HG03066 (cell line): ENCODE data around the gene TEC.
"Not testable (repeated sequence)": the region's sequence is repeated elsewhere in the genome, so short reads cannot be mapped to it uniquely, and the experiment has no call there.

Experiments
- ATAC-seq: cut with Tn5 transposase; IDR thresholded peaks from one replicate; pipeline ENCODE4 v1.9.1; 2021; ENCODE audit warnings: low read depth; ENCODE audit not compliant: unreplicated experiment

TEC gene

GRCh38 chr4:48173056-48173991 is 96.3 kb downstream of the TEC start:
- ATAC-seq: no peak

GRCh38 chr4:48172651-48173050 is 97.0 kb downstream of the TEC start:
- ATAC-seq: no peak

- no peak for ATAC-seq
Observed at GRCh38 chr4:48169636-48170035, 100.0 kb downstream of the TEC start.

- ATAC-seq: no peak
Observed at GRCh38 chr4:48167538-48168263, 101.9 kb downstream of the TEC start.

DNA sequence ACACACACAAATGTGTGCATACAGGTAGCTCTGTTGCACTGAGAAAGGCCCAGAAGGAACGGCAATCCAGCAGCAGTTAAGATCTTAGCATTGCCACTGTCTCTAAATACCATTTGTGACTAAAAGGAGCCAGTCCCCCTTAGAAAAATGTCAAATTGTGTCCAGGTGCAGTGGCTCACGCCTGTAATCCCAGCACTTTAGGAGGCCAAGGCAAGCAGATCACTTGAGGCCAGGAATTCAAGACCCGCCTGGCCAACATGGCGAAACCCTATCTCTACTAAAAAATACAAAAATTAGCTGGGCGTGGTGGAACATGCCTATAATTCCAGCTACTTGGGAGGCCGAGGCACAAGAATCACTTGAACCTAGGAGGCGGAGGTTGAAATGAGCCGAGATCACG is 105.1 kb downstream of the TEC start:
- not testable (repeated sequence) for ATAC-seq

DNA sequence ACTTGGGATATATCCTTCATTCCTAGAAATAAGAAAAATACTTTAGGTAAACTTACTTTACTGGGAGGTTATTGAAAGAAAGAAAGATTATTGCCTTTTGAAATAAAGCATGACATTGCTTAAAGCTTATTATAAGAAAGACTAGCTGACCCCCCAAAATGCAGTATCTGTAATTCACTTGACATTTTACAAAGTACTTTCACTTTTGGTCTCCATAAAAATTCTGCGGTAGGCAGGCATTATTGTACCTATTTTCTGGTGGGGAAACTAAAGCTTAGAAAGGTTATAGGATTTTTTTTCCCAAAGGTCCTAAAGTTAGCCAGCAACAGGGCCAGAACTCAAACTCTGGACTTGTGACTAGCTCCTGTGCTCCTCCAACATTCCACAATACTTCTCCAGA is 105.9 kb downstream of the TEC start:
- ATAC-seq: no peak

- ATAC-seq: no peak
Observed at GRCh38 chr4:48162162-48162561, 107.5 kb downstream of the TEC start.

- no peak for ATAC-seq
Observed at GRCh38 chr4:48157271-48157670, 112.4 kb downstream of the TEC start.

DNA sequence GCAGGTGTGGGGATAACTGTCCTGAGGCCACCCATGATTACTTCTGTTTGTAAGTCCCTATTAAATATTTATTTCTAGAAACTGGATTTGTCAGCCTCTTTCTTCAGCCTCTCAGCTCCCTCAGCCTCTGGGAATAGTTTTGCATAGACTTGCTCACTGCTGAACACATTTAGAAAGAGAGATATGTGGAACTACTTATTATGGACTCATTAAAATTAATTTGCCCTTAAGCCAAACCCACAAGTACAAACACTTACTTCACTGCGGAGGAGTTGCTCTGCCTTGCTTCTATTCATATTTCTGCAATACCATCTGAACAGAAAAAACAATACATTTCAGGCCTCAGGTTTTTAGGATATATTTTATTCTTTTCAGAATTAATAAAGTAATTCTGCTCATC is 113.2 kb downstream of the TEC start:
- ATAC-seq: no peak

DNA sequence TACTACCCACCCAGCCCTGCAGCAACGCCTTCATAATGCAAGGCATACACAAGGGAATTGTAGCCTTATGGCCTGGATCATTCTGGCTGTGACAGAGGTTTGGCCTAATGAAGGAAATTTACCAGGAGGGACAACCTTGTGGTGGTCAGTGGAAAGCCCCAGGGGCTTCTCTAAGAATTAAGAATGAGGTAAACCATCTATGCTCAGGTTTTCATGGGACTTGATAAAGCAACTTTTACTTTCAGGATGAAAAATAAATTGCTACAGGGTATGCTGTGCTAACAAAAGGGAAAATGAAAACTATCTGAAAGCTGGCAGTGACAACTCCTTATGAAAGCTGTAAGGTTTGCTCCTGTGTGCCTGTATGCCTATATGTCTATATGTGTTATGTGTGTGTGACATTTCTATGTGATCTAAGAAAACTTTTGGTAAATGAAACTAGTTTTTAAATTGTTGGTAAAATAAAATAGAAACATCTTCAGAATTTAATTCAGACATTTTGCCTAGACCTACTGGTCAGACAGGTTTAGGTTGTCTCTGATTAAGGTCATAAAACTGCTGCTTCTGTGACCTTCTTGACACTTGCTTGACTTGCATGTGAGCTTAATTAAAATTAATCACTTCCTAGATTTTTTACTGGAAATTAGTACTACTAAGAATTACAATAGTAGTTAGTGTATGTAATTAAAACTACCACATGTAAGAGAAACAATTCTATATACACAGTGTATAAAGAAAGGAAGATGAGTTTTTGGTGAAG is 115.7 kb downstream of the TEC start:
- ATAC-seq: no peak

- no peak for ATAC-seq
Observed at GRCh38 chr4:48152259-48152658, 117.4 kb downstream of the TEC start.

GRCh38 chr4:48149827-48150370 is 119.7 kb downstream of the TEC start:
- ATAC-seq: no peak

DNA sequence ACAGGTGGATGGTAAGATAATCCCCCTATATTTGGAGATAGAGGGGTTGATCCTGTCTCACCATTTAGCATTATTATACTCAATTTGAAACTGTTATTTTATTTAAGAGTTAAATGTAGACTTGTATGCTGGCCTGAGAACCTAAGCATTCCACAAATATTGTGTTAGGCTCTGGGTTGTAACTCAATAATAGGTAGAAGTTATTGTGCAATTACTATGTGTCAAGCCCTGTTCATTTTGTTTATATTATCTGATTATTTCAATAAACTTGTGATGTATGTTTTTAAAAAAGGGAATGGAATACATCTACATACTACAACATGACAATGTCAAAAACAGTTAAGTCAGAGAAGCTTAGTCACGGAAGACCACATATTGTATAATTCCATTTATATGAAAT is 122.0 kb downstream of the TEC start:
- ATAC-seq: no peak

GRCh38 chr4:48141048-48141447 is 128.6 kb downstream of the TEC start:
- ATAC-seq: no peak

DNA sequence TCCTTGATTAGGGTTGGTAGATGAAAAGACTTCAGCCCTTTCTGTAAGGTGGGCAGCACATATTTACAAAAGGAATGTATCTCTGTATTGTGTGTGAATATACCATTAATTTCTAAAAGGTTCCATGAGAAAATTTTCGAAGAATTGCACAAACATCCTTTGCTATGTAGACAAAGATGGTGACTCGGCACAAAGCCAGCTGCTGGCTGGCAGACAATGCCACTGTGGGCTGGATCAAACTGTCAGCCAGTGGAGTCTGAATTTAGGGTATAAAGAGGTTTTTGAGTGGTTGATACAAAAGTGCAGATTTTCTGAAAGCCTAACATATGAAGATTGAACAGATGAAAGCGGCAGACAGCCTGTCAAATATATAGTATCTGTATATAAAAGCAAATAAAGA is 129.9 kb downstream of the TEC start:
- no peak for ATAC-seq

DNA sequence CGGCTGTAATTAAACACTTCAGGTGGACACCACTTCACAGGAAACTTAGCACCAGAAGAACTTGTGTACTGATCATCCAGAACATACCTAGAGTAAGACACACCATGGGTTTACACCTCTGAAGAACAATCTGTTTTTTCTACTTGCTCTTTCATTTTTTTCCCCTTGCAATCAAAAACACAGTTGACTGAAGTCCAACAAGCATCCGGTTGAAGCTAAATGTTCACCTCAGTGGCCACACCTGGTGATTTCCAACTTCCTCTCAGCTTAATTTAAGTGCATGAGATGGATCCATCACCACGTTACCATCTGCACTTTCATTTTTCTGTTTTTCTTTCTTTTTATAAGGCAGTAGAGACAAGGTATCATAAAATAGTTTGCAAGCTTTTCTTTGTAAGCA is 130.7 kb downstream of the TEC start:
- peak; percentile 87 for ATAC-seq

DNA sequence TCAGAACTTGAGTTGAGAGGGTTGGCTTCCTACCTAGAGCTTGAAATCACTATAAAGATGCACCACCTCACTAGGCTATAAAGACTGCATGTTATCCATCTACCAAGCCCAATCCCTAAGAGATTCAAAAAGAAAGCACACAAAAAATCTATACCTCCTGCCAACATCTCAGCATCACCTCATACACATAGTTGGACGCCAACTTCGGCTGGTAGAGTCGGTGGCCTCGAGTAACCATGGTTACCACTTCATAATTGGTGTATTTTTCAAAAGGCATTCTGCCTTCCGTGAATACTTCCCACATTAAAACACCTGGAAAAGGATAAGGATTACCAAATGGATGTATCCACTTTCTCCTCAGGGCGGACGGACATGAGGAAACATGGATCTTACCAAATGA is 131.1 kb downstream of the TEC start:
- no peak for ATAC-seq

DNA sequence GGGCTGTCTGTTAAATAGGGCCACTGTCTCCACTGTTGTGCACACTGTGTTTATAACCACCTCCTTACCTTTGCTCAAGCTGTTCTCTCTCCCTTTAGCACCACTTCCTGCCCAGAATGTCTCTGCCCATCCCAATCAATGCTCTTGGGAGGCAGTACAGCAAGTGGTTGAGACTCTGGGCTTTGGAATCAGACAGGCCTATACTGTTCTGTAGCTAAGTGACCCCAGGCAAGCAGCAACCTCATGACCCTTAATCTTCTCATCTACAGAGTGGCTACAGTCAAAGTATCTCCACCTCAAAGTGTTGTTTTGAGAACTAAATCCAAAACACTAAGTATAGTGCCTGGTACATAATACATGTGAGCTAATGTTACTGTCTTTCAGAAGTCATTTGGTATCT is 131.8 kb downstream of the TEC start:
- ATAC-seq: no peak

GRCh38 chr4:48134081-48134480 is 135.6 kb downstream of the TEC start, which contains the start of gene TXK:
Gene TXK, minus strand, starts transcription at chr4:48134250. Its CDS starts 80 bp downstream, at chr4:48134170.
- no peak for ATAC-seq

DNA sequence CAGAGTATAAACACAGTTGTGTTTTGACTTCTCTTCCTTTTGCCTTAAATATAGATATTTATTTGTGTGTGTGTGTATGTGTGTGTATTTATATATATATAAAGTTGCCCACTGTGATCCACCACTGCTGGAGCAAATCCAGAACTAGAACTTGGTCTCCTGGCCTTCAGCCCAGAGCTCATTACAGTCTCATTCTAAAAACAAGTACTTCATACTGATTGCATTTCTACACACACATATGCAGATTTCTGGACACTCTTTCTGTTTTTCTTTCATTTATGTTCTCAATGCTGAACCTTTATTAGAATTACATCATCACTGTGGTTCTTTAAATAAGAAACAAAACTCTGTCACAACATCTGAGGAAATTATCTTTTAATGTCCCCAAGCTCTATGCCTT is 136.0 kb downstream of the TEC start:
- no peak for ATAC-seq

GRCh38 chr4:48131736-48132135 is 137.9 kb downstream of the TEC start:
- no peak for ATAC-seq
